ENCODE measurements around the gene AKR1A1.
A peak's percentile ranks its signal among the peaks of the same experiment; 100 is the strongest.
"Not testable (repeated sequence)": the region's sequence is repeated elsewhere in the genome, so short reads cannot be mapped to it uniquely, and the experiment has no call there.

AKR1A1 gene

GRCh38 chr1:45569962-45570581 is 19.4 kb downstream of the AKR1A1 start:
- peak; percentile 40 to 42 for DNase-seq (ENCODE audit: low read depth in 2 of 2)

- DNase-seq (ENCODE audit: low read depth in 2 of 2) = no peak
Observed at GRCh38 chr1:45570631-45571030, 20.0 kb downstream of the AKR1A1 start.

GRCh38 chr1:45573231-45573804 is 22.7 kb downstream of the AKR1A1 start:
- DNase-seq (ENCODE audit: low read depth in 2 of 2) = no peak

GRCh38 chr1:45574105-45574626 is 23.5 kb downstream of the AKR1A1 start:
- no peak for DNase-seq (ENCODE audit: low read depth in 2 of 2)

- DNase-seq (ENCODE audit: low read depth in 2 of 2) = peak; percentile 81 to 84
Observed at GRCh38 chr1:45583264-45583665, 32.6 kb downstream of the AKR1A1 start.

- DNase-seq (ENCODE audit: low read depth in 2 of 2) = peak; percentile 82 to 94
Observed at GRCh38 chr1:45583666-45584350, 33.2 kb downstream of the AKR1A1 start, which contains the start of gene NASP. NASP (plus strand) TSS chr1:45584041; CDS start chr1:45584147, 106 bp downstream.

- peak; percentile 62 to 80 for DNase-seq (ENCODE audit: low read depth in 2 of 2)
Observed at GRCh38 chr1:45584351-45585109, 33.9 kb downstream of the AKR1A1 start.

GRCh38 chr1:45585110-45585426 is 34.4 kb downstream of the AKR1A1 start:
- no peak for DNase-seq (ENCODE audit: low read depth in 2 of 2)

GRCh38 chr1:45585496-45586075 is 35.0 kb downstream of the AKR1A1 start:
- no peak for DNase-seq (ENCODE audit: low read depth in 2 of 2)

- no peak for DNase-seq (ENCODE audit: low read depth in 2 of 2)
Observed at GRCh38 chr1:45586769-45587168, 36.1 kb downstream of the AKR1A1 start.

- DNase-seq (ENCODE audit: low read depth in 2 of 2) = no peak
Observed at GRCh38 chr1:45589861-45590260, 39.2 kb downstream of the AKR1A1 start.

GRCh38 chr1:45594412-45594811 is 43.8 kb downstream of the AKR1A1 start:
- DNase-seq (ENCODE audit: low read depth in 2 of 2) = no peak

GRCh38 chr1:45596765-45597164 is 46.1 kb downstream of the AKR1A1 start:
- DNase-seq (ENCODE audit: low read depth in 2 of 2) = not testable (repeated sequence)

GRCh38 chr1:45604239-45604638 is 53.6 kb downstream of the AKR1A1 start:
- DNase-seq (ENCODE audit: low read depth in 2 of 2) = no peak

GRCh38 chr1:45607404-45608074 is 56.9 kb downstream of the AKR1A1 start:
- DNase-seq (ENCODE audit: low read depth in 2 of 2) = no peak

- no peak for DNase-seq (ENCODE audit: low read depth in 2 of 2)
Observed at GRCh38 chr1:45608175-45609156, 57.8 kb downstream of the AKR1A1 start.

- no peak for DNase-seq (ENCODE audit: low read depth in 2 of 2)
Observed at GRCh38 chr1:45610589-45611226, 60.1 kb downstream of the AKR1A1 start.

- no peak for DNase-seq (ENCODE audit: low read depth in 2 of 2)
Observed at GRCh38 chr1:45612941-45613579, 62.4 kb downstream of the AKR1A1 start.

GRCh38 chr1:45615885-45616284 is 65.3 kb downstream of the AKR1A1 start:
- DNase-seq (ENCODE audit: low read depth in 2 of 2) = no peak

Measured in stimulated activated CD4-positive, alpha-beta T cell treated with anti-CD3 and anti-CD28 coated beads, Interleukin-1b, Interleukin-23, amount 100 ng/mL, for 1 hour (primary cell).